GM12801 (cell line): ENCODE results near the gene PNPLA4.

Experiments used
- CTCF ChIP-seq: IDR thresholded peaks from one replicate; pipeline ENCODE4 v1.5.1; 2011; ENCODE audit warnings: control low read depth; ENCODE audit not compliant: insufficient read length; ENCODE audit errors: extremely low read depth

Gene PNPLA4

GRCh38 chrX:7948483-7948882 lies 21.3 kb upstream of the PNPLA4 start:
- no peak for TF ChIP-seq CTCF

- TF ChIP-seq CTCF: no peak
Observed at GRCh38 chrX:7946960-7947359, 19.7 kb upstream of the PNPLA4 start.

- TF ChIP-seq CTCF: no peak
Observed at GRCh38 chrX:7943600-7944245, 16.5 kb upstream of the PNPLA4 start.

- no peak for TF ChIP-seq CTCF
Observed at GRCh38 chrX:7941390-7942042, 14.3 kb upstream of the PNPLA4 start.

- no peak for TF ChIP-seq CTCF
Observed at GRCh38 chrX:7934026-7934425, 6.8 kb upstream of the PNPLA4 start.

- TF ChIP-seq CTCF: no peak
Observed at GRCh38 chrX:7926914-7927258, 327 bp downstream of the PNPLA4 start.

- TF ChIP-seq CTCF: no peak
Observed at GRCh38 chrX:7926501-7926900, 712 bp downstream of the PNPLA4 start.
